Measurements from ENCODE around the gene ADD3. TPM values are rescaled to one million over a fixed set of nuclear protein-coding genes. Genes with fewer than 3 reads are reported as not detected.

Gene ADD3
- total and polyA plus RNA-seq, 10 of the 15 experiments (the other 5 are each of a cell fraction or from before 2014, with no cell fraction given), result 27.3 to 129 (median 67.8) TPM

- Histone ChIP-seq H3K79me2 (ENCODE audit: control insufficient read depth, insufficient read depth, low read length) (no peaks in the 10 kb centered on the region), H3K27me3 (replicated peaks in 1 of 2; ENCODE audit: control insufficient read depth in 2 of 2, insufficient read depth in 2 of 2, low read length in 1 of 2) (peaks cover 1 to 4% of the 10 kb centered on the region in 2 experiments; a peak in 2 of 4 replicates), H3K4me1 (ENCODE audit: control insufficient read depth, insufficient read depth, low read length) (no peaks in the 10 kb centered on the region), H3K36me3 (ENCODE audit: control insufficient read depth in 2 of 2, insufficient read depth in 2 of 2, low read length in 1 of 2) (no peaks in the 10 kb centered on the region), H2AFZ (ENCODE audit: control insufficient read depth, low read depth, low read length) (no peak overlapping the region), H3K9ac (ENCODE audit: control insufficient read depth, insufficient read depth, low read length) (no peak overlapping the region), H3K4me2 (ENCODE audit: control insufficient read depth, insufficient read depth) (no peak overlapping the region), H3K4me3 (no peak overlapping the region), H3K9me3 (replicated peaks; ENCODE audit: control insufficient read depth, insufficient read depth, low read length) (no peaks in the 10 kb centered on the region), H4K20me1 (ENCODE audit: control insufficient read depth, insufficient read depth) (no peaks in the 10 kb centered on the region), H3K27ac (ENCODE audit: control insufficient read depth, insufficient read depth) (no peak overlapping the region)
- CTCF ChIA-PET, result no interaction called here
- 13% methylated on average over 19 of the region's 19 CpGs for whole genome bisulfite sequencing (ENCODE audit: insufficient coverage, insufficient replicate concordance, low lambda C conversion rate, missing lambda C conversion rate)
- intact Hi-C loops (cut with micrococcal nuclease; ENCODE audit: unreplicated experiment), result no loop called here
- in situ Hi-C loops (cut with MboI), result no loop called here
- DNase-seq (ENCODE audit: low read depth, low spot score) (no peak), ATAC-seq (no peak), FAIRE-seq (no peak)
- BruUV-seq (replicated peaks), result no TSS peak
- POLR2A ChIA-PET, result interaction anchor here (0.7 kb wide), 1 partner anchor 267 kb away, joined by 6 read pairs; no protein-coding TSS in a partner anchor
- SMC1A ChIA-PET (ENCODE audit: uncharacterized antibody, unreplicated experiment), result interaction anchor here (0.6 to 1.1 kb wide), 2 partner anchors 18 to 67 kb away, joined by 3 read pairs; no protein-coding TSS in a partner anchor
- RAD21 ChIA-PET (ENCODE audit: unreplicated experiment), result interaction anchor here (0.8 kb wide), 1 partner anchor 45 kb away, joined by 3 read pairs; no protein-coding TSS in a partner anchor
- no peak for TF ChIP-seq HDAC6 (IDR thresholded peaks at IDR 0.05; ENCODE audit: unreplicated experiment)
- TF ChIP-seq EED (IDR thresholded peaks at IDR 0.05; ENCODE audit: low read depth), result no peak
- no peak for TF ChIP-seq ZNF622 (IDR thresholded peaks at IDR 0.05)
- no peak for TF ChIP-seq WRNIP1 (IDR thresholded peaks at IDR 0.05; ENCODE audit: borderline replicate concordance, low read depth, low read length)
- no peak for TF ChIP-seq YBX1 (IDR thresholded peaks at IDR 0.05)
- no peak for TF ChIP-seq ZNF687 (IDR thresholded peaks at IDR 0.05)
- no peak for TF ChIP-seq ZSCAN29 (IDR thresholded peaks at IDR 0.05)
- TF ChIP-seq REST (IDR thresholded peaks at IDR 0.05; ENCODE audit: low read depth, low read length), result no peak
- TF ChIP-seq ZNF207 (IDR thresholded peaks at IDR 0.05; ENCODE audit: borderline replicate concordance), result no peak
- TF ChIP-seq CTCF (IDR thresholded peaks at IDR 0.05 in 2 of 3, conservative IDR thresholded peaks at IDR 0.05 in 1 of 3; ENCODE audit: control insufficient read depth in 2 of 3, extremely low read depth in 1 of 3, insufficient read depth in 1 of 3, low read depth in 3 of 3, low read length in 3 of 3), result no peak
- TF ChIP-seq PBX3 (IDR thresholded peaks at IDR 0.05; ENCODE audit: insufficient replicate concordance, low read depth, low read length), result no peak
These were observed 168.6 kb downstream of the ADD3 start for GRCh38 chr10:110176141-110177030.

Data from GM12878 (cell line).